ENCODE measurements around the gene TSC22D4.

GRCh38 chr7:100464791-100465190 is 14.2 kb downstream of the TSC22D4 start:
- TF ChIP-seq KLF7 (tag by site-specific recombination; IDR thresholded peaks at IDR 0.05; ENCODE audit: borderline replicate concordance) (no peak), ZBTB26 (tag by site-specific recombination; optimal IDR thresholded peaks at IDR 0.05) (no peak), SP3 (tag by site-specific recombination; IDR thresholded peaks at IDR 0.05) (no peak), ZNF610 (tag by site-specific recombination; IDR thresholded peaks at IDR 0.05; ENCODE audit: borderline replicate concordance) (no peak), REST (tag by site-specific recombination; IDR thresholded peaks at IDR 0.05) (no peak), ZNF449 (tag by site-specific recombination; IDR thresholded peaks at IDR 0.05) (no peak)
